GM12878 (cell line): ENCODE results near the gene INO80.

ENCODE experiments used
- CTCF ChIP-seq, 3 experiments: IDR thresholded peaks in 2 of 3; conservative IDR thresholded peaks in 1 of 3; 2 replicates each; pipeline ENCODE4 v1.5.1; 2011; ENCODE audit warnings: low read depth in 3 of 3, low read length in 3 of 3, mild to moderate bottlenecking in 3 of 3, control low read depth in 2 of 3, moderate library complexity in 2 of 3, inconsistent platforms in 1 of 3, mixed read lengths in 1 of 3; ENCODE audit not compliant: control insufficient read depth in 2 of 3, insufficient read depth in 1 of 3; ENCODE audit errors: extremely low read depth in 1 of 3
- JUNB ChIP-seq: IDR thresholded peaks from 2 replicates; pipeline ENCODE4 v1.6.1; 2016; ENCODE audit warnings: antibody characterized with exemption, mild to moderate bottlenecking
- POLR2A ChIP-seq: IDR thresholded peaks from 2 replicates; pipeline ENCODE4 v1.6.1; 2011; ENCODE audit warnings: low read depth, mild to moderate bottlenecking, low read length
- POLR2AphosphoS5 ChIP-seq: IDR thresholded peaks from 2 replicates; pipeline ENCODE4 v1.6.1; 2011; ENCODE audit warnings: mild to moderate bottlenecking, low read length, inconsistent platforms

DNA sequence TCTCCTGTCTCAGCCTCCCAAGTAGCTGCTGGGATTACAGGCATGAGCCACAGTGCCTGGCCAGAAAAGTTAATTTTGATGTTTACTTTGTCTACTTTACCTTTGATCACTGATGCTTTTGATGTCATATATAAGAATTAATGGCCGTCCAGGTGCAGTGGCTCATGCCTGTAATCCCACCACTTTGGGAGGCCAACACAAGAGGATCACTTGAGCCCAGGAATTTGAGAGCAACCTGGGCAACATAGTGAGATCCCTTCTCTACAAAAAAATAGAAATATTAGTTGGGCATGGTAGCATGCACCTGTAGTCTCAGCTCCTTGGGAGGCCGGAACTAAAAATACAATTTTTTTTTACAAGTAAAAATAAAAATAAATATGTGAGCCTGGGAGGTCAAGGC is 6.8 kb upstream of the INO80 start:
- TF ChIP-seq JUNB: no peak
- TF ChIP-seq CTCF (IDR thresholded peaks at IDR 0.05 in 2 of 3, conservative IDR thresholded peaks at IDR 0.05 in 1 of 3; ENCODE audit: control insufficient read depth in 2 of 3, extremely low read depth in 1 of 3, insufficient read depth in 1 of 3, low read depth in 3 of 3, low read length in 3 of 3): no peak
- no peak for TF ChIP-seq POLR2AphosphoS5
- no peak for TF ChIP-seq POLR2A
